NCI-H2081 treated with DMSO at 0.1 percent for 48 hours (cell line): Measurements from ENCODE around the gene TNFAIP2.

ENCODE experiments used
- DNase-seq: peaks from one replicate; lab custom pipeline; 2025; lab: John Stamatoyannopoulos, UW

Gene TNFAIP2

GRCh38 chr14:103094406-103095209, 28.7 kb upstream of the TNFAIP2 start, which contains the start of gene EXOC3L4:
TSS of gene EXOC3L4 (plus strand) at chr14:103094725. CDS start at chr14:103100220, 5,495 bp downstream.
- no peak for DNase-seq

- no peak for DNase-seq
Observed at GRCh38 chr14:103095210-103095778, 28.0 kb upstream of the TNFAIP2 start.

GRCh38 chr14:103096387-103096786, 26.9 kb upstream of the TNFAIP2 start:
- no peak for DNase-seq

- DNase-seq: no peak
Observed at GRCh38 chr14:103097244-103097993, 25.8 kb upstream of the TNFAIP2 start.

GRCh38 chr14:103097994-103098957, 25.0 kb upstream of the TNFAIP2 start:
- DNase-seq: no peak

GRCh38 chr14:103099081-103099732, 24.1 kb upstream of the TNFAIP2 start:
- no peak for DNase-seq

- DNase-seq: no peak
Observed at GRCh38 chr14:103099733-103100280, 23.5 kb upstream of the TNFAIP2 start.

- no peak for DNase-seq
Observed at GRCh38 chr14:103100281-103101121, 22.8 kb upstream of the TNFAIP2 start.

- DNase-seq: no peak
Observed at GRCh38 chr14:103101257-103101962, 21.9 kb upstream of the TNFAIP2 start.

- no peak for DNase-seq
Observed at GRCh38 chr14:103101963-103102688, 21.1 kb upstream of the TNFAIP2 start.

- no peak for DNase-seq
Observed at GRCh38 chr14:103102689-103103260, 20.5 kb upstream of the TNFAIP2 start.

GRCh38 chr14:103103461-103104388, 19.5 kb upstream of the TNFAIP2 start:
- DNase-seq: no peak

GRCh38 chr14:103104389-103104653, 18.9 kb upstream of the TNFAIP2 start:
- DNase-seq: no peak

GRCh38 chr14:103104654-103105452, 18.4 kb upstream of the TNFAIP2 start:
- DNase-seq: no peak

- DNase-seq: no peak
Observed at GRCh38 chr14:103105580-103106150, 17.6 kb upstream of the TNFAIP2 start.

GRCh38 chr14:103107455-103107854, 15.8 kb upstream of the TNFAIP2 start:
- DNase-seq: no peak
